CD4-positive, alpha-beta T cell treated with Interleukin-12 subunit alpha and Interleukin-12 subunit beta, for 1 hour (primary cell): ENCODE data around the gene CEP131.
A peak's percentile ranks its signal among the peaks of the same experiment; 100 is the strongest.

Experiments used
- DNase-seq: peaks from one replicate; pipeline ENCODE4 v3.0.0-alpha.2; 2020

Gene CEP131

GRCh38 chr17:81251094-81251708 is 28.4 kb upstream of the CEP131 start:
- DNase-seq: no peak

GRCh38 chr17:81250286-81251093 is 27.7 kb upstream of the CEP131 start:
- no peak for DNase-seq

GRCh38 chr17:81249223-81250040 is 26.7 kb upstream of the CEP131 start:
- no peak for DNase-seq

GRCh38 chr17:81248649-81249048 is 25.9 kb upstream of the CEP131 start:
- no peak for DNase-seq

- DNase-seq: no peak
These were observed 24.7 kb upstream of the CEP131 start for GRCh38 chr17:81247339-81247990.

- no peak for DNase-seq
These were observed 24.0 kb upstream of the CEP131 start for GRCh38 chr17:81246679-81247338.

- DNase-seq: no peak
These were observed 23.5 kb upstream of the CEP131 start for GRCh38 chr17:81246343-81246670.

GRCh38 chr17:81245665-81246342 is 23.0 kb upstream of the CEP131 start:
- no peak for DNase-seq

- DNase-seq: no peak
These were observed 22.4 kb upstream of the CEP131 start for GRCh38 chr17:81245024-81245664.

GRCh38 chr17:81244358-81245023 is 21.7 kb upstream of the CEP131 start:
- no peak for DNase-seq

GRCh38 chr17:81243333-81243664 is 20.5 kb upstream of the CEP131 start:
- DNase-seq: no peak

- DNase-seq: no peak
These were observed 19.9 kb upstream of the CEP131 start for GRCh38 chr17:81242421-81243332.

- DNase-seq: peak; percentile 64
These were observed 19.1 kb upstream of the CEP131 start for GRCh38 chr17:81241648-81242420.

- no peak for DNase-seq
These were observed 18.4 kb upstream of the CEP131 start for GRCh38 chr17:81241203-81241602.

- DNase-seq: no peak
These were observed 18.0 kb upstream of the CEP131 start for GRCh38 chr17:81240761-81241160.

GRCh38 chr17:81239714-81240555 is 17.2 kb upstream of the CEP131 start:
- DNase-seq: peak; percentile 44

- DNase-seq: peak; percentile 97
These were observed 16.3 kb upstream of the CEP131 start, which contains the start of the genes NDUFAF8 and TEPSIN for GRCh38 chr17:81238815-81239713. TSS of gene NDUFAF8 (plus strand) at chr17:81239318. CDS start at chr17:81239364, 46 bp downstream. TSS of gene TEPSIN (minus strand) at chr17:81239055. CDS start at chr17:81239033, 22 bp downstream.
